Measurements from ENCODE around the gene MKRN3. TPM values are rescaled to one million over a fixed set of nuclear protein-coding genes. Genes with fewer than 3 reads are reported as not detected.

The MKRN3 gene
- 1 to 10 TPM in 2 of 4 donors, under 1 TPM in 2; 0.62 to 3.1 (median 1.4) TPM for total RNA-seq
- 1 to 10 TPM in 2 of 3 donors, under 1 TPM in 1; 0.86 to 6.0 (median 1.3) TPM for polyA plus RNA-seq
- long read RNA-seq, donor 1, partial matches to known transcripts = 0 of 2 reads
- long read RNA-seq, donor 1, other reads (novel, unspliced or antisense) = 2 of 2 reads
- long read RNA-seq, donor 2, partial matches to known transcripts = 1 of 8 reads
- long read RNA-seq, donor 2, other reads (novel, unspliced or antisense) = 3 of 8 reads

DNA sequence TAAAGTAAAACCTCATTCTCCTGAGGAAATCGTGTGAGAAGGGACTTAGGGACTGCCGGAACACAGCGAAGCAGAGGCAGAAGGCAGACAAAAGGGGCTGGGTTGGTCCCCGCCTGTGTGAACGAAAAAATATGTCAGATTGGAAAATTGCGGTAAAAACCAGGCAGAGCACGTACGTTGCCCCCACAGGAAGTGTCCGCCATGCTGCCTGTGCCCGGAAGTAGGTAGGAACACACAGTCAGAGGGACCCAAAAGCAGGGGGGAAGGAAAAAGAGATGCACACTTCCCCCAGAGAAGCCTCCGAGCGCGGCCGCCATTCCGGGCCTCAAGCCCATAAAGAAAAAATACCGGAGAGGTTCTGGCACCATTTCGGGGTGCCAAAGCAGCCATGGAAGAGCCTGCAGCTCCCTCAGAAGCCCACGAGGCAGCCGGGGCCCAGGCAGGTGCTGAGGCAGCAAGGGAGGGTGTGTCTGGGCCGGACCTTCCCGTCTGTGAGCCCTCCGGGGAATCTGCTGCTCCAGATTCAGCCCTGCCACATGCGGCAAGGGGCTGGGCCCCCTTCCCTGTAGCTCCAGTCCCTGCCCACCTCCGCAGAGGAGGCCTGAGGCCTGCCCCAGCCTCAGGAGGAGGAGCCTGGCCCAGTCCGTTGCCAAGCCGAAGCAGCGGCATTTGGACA is at the start of gene MKRN3:
Gene MKRN3, plus strand, starts transcription at position 280 of the 676 bp plus-strand sequence. Its CDS starts 109 bp downstream, at position 389.
- Histone ChIP-seq H3K27me3 (ENCODE audit: insufficient read depth in 3 of 3, low read length in 2 of 3) (peaks cover 0 to 2% (median 0%) of the 10 kb centered on the region in 3 donors), H3K27ac (peak within 1 kb of the TSS; percentile 86)

DNA sequence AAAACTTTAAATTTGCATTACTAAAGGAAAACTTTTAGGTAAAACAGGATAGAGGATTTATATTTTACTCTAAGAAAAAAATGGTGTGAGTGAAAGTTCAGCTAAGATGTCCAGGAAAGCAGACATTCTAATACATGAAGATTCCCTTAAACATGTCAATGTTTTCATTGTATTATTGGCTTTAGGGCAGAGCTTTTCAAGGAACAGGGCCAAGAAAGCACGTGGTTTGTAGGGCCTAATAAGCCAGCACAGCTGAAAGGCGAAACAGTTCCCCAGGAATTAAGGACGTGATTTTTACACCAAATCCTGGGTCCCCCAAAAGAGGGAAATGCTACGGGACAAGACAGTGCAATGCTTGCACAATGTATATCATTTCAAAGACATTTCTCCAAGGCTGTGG is 48.6 kb upstream of the MKRN3 start:
- ATAC-seq = no peak
- intact Hi-C loops (cut with DNase I) = no loop called here
- Histone ChIP-seq H3K4me3 (no peak overlapping the region), H3K36me3 (ENCODE audit: insufficient read depth in 1 of 2, low read depth in 1 of 2) (no peaks in the 10 kb centered on the region), H3K4me1 (no peaks in the 10 kb centered on the region), H3K27me3 (ENCODE audit: insufficient read depth in 3 of 3, low read length in 2 of 3) (no peaks in the 10 kb centered on the region), H3K27ac (no peak overlapping the region), H3K9me3 (no peaks in the 10 kb centered on the region)
- 43 to 45% (median 43%) methylated on average over 4 of the region's 4 CpGs for WGBS, 3 donors
- TF ChIP-seq, protein P1, sequence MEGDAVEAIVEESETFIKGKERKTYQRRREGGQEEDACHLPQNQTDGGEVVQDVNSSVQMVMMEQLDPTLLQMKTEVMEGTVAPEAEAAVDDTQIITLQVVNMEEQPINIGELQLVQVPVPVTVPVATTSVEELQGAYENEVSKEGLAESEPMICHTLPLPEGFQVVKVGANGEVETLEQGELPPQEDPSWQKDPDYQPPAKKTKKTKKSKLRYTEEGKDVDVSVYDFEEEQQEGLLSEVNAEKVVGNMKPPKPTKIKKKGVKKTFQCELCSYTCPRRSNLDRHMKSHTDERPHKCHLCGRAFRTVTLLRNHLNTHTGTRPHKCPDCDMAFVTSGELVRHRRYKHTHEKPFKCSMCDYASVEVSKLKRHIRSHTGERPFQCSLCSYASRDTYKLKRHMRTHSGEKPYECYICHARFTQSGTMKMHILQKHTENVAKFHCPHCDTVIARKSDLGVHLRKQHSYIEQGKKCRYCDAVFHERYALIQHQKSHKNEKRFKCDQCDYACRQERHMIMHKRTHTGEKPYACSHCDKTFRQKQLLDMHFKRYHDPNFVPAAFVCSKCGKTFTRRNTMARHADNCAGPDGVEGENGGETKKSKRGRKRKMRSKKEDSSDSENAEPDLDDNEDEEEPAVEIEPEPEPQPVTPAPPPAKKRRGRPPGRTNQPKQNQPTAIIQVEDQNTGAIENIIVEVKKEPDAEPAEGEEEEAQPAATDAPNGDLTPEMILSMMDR (IDR thresholded peaks at IDR 0.05) = no peak
- no peak for DNase-seq

More for the DNA sequence above, at the start of gene MKRN3:
- TF ChIP-seq, protein P1 (IDR thresholded peaks at IDR 0.05) = no peak
- 47 to 61% (median 60%) methylated on average over 27 of the region's 27 CpGs for WGBS, 3 donors
- Histone ChIP-seq H3K4me1 (no peaks in the 10 kb centered on the region), H3K9me3 (no peaks in the 10 kb centered on the region), H3K4me3 (peak within 1 kb of the TSS; percentile 80), H3K36me3 (ENCODE audit: insufficient read depth in 1 of 2, low read depth in 1 of 2) (no peaks in the 10 kb centered on the region)
- intact Hi-C loops (cut with DNase I) = no loop called here
- DNase-seq (peak in 1 of 2 donors; percentile 70), ATAC-seq (peak; percentile 54 to 97 (median 95))

DNA sequence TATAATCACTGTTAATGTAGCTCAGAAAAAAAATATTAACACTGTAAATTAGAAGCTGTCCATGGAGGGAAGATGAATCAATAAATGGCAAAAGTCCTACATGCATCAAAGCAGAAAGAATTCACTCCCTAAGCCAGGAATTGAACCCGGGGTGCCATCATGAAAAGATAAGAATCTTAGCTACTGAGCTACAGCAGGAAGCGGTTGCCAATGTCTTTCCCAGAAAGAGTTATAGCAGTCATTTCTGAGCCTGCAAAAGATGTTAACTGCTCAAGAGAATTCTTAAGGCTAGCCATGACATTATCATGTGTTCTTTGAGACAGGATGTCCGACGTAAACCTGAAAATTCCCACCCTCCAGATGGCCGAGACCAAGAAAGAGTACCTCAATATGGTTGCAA is 47.4 kb upstream of the MKRN3 start:
- Histone ChIP-seq H3K4me3 (no peak overlapping the region), H3K27ac (no peak overlapping the region), H3K27me3 (ENCODE audit: insufficient read depth in 3 of 3, low read length in 2 of 3) (no peaks in the 10 kb centered on the region), H3K9me3 (no peaks in the 10 kb centered on the region), H3K36me3 (ENCODE audit: insufficient read depth in 1 of 2, low read depth in 1 of 2) (no peaks in the 10 kb centered on the region), H3K4me1 (no peaks in the 10 kb centered on the region)
- TF ChIP-seq, protein P1 (IDR thresholded peaks at IDR 0.05) = no peak
- no peak for ATAC-seq
- intact Hi-C loops (cut with DNase I) = loop anchor here in 1 of 2 donors (2.0 kb wide), 1 partner anchor 33 kb away; no protein-coding TSS in a partner anchor
- 81 to 83% (median 81%) methylated on average over 5 of the region's 5 CpGs for WGBS, 3 donors
- no peak for DNase-seq

GRCh38 chr15:23524816-23525215 is 40.7 kb upstream of the MKRN3 start:
- WGBS, 3 donors = 53 to 63% (median 61%) methylated on average over 3 of the region's 3 CpGs
- Histone ChIP-seq H3K27me3 (ENCODE audit: insufficient read depth in 3 of 3, low read length in 2 of 3) (no peaks in the 10 kb centered on the region), H3K4me3 (no peak overlapping the region), H3K27ac (no peak overlapping the region), H3K4me1 (no peaks in the 10 kb centered on the region), H3K36me3 (ENCODE audit: insufficient read depth in 1 of 2, low read depth in 1 of 2) (no peaks in the 10 kb centered on the region), H3K9me3 (no peaks in the 10 kb centered on the region)
- intact Hi-C loops (cut with DNase I) = no loop called here
- no peak for DNase-seq
- TF ChIP-seq, protein P1 (IDR thresholded peaks at IDR 0.05) = no peak
- ATAC-seq = no peak

All from psoas muscle (tissue), 8 donors.